Erythroblast (primary cell): ENCODE data around the gene CES3.
"Not testable (repeated sequence)": the region's sequence is repeated elsewhere in the genome, so short reads cannot be mapped to it uniquely, and the experiment has no call there.

Experiments
- DNase-seq, 2 experiments: peaks; one replicate each; lab custom pipeline; 2025; lab: John Stamatoyannopoulos, UW
- GATA1 ChIP-seq: IDR thresholded peaks from 2 replicates; pipeline ENCODE4 v1.6.1; 2011; ENCODE audit warnings: low read depth, mild to moderate bottlenecking, control low read depth, low read length, moderate library complexity
- POLR2A ChIP-seq: IDR thresholded peaks from 2 replicates; pipeline ENCODE4 v1.6.1; 2011; ENCODE audit warnings: mild to moderate bottlenecking, low read length

Gene CES3

DNA sequence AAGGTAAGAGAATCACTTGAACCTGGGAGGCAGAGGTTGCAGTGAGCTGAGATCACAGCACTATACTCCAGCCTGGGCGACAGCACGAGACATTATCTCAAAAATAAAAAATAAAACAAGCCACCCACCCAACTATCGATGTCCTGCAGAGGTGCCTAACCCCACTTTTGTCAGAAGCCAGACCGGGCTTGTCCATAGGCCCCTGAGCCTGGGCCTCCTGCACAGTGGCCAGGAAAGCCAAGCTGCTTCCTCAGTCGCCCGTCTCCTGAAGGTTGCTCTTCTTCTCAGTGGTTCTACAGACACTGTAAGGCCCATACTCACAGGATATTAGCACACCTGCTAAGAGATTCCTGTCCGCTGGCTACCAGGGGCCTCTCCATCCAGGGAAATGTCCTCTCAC lies 14.5 kb upstream of the CES3 start:
- no peak for DNase-seq
- TF ChIP-seq POLR2A (no peak), GATA1 (no peak)

- no peak for DNase-seq
- TF ChIP-seq GATA1, result no peak
- TF ChIP-seq POLR2A, result no peak
Measured at GRCh38 chr16:66946974-66947301, 14.1 kb upstream of the CES3 start.

GRCh38 chr16:66947302-66948065 lies 13.6 kb upstream of the CES3 start:
- peak; percentile 81 to 90 for DNase-seq
- TF ChIP-seq GATA1 (no peak), POLR2A (no peak)

GRCh38 chr16:66948134-66948836 lies 12.8 kb upstream of the CES3 start:
- TF ChIP-seq GATA1, result no peak
- TF ChIP-seq POLR2A, result no peak
- DNase-seq, result no peak

GRCh38 chr16:66948837-66949225 lies 12.2 kb upstream of the CES3 start:
- TF ChIP-seq POLR2A (no peak), GATA1 (no peak)
- DNase-seq, result no peak

GRCh38 chr16:66949472-66949871 lies 11.6 kb upstream of the CES3 start:
- no peak for TF ChIP-seq GATA1
- no peak for TF ChIP-seq POLR2A
- no peak for DNase-seq

GRCh38 chr16:66950437-66950836 lies 10.6 kb upstream of the CES3 start:
- no peak for TF ChIP-seq GATA1
- no peak for TF ChIP-seq POLR2A
- DNase-seq, result no peak

GRCh38 chr16:66950971-66951790 lies 9.9 kb upstream of the CES3 start:
- TF ChIP-seq GATA1, result no peak
- no peak for TF ChIP-seq POLR2A
- DNase-seq, result no peak

- no peak for DNase-seq
- TF ChIP-seq POLR2A (no peak), GATA1 (no peak)
Measured at GRCh38 chr16:66952430-66953110, 8.5 kb upstream of the CES3 start.

GRCh38 chr16:66953462-66954096 lies 7.5 kb upstream of the CES3 start:
- peak in 1 of 2 experiments; percentile 15 for DNase-seq
- TF ChIP-seq GATA1, result no peak
- TF ChIP-seq POLR2A, result no peak

- peak; percentile 67 to 84 for DNase-seq
- TF ChIP-seq GATA1, result no peak
- no peak for TF ChIP-seq POLR2A
Measured at GRCh38 chr16:66954097-66954659, 6.9 kb upstream of the CES3 start.

DNA sequence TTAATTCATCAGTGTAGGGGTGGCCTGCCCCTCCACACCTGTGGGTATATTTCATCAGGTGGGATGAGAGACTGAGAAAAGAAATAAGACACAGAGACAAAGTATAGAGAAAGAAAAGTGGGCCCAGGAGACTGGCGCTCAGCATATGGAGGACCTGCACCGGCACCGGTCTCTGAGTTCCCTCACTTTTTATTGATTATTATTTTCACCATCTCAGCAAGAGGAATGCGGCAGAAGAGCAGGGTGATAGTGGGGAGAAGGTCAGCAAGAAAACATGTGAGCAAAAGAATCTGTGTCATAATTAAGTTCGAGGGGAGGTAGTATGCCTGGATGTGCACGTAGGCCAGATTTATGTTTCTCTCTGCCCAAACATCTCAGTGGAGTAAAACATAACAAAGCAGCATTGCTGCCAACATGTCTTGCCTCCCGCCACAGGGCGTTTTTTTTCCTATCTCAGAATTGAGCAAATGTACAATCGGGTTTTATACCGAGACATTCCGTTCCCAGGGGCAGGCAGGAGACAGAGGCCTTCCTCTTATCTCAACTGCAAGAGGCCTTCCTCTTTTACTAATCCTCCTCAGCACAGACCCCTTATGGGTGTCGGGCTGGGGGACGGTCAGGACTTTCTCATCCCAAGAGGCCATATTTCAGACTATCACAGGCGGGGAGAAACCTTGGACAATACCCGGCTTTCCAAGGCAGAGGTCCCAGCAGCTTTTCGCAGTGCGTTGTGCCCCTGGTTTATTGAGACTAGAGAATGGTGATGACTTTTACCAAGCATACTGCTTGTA lies 5.5 kb upstream of the CES3 start:
- DNase-seq, result not testable (repeated sequence)

- DNase-seq, result not testable (repeated sequence)
Measured at GRCh38 chr16:66956154-66956457, 5.0 kb upstream of the CES3 start.
